GM23338 (cell line): Measurements from ENCODE around the gene DDB1.

Experiments
- CTCF ChIP-seq, 2 experiments: fragments of 200-600 bp in 1 of 2; sonication (generic) in 1 of 2; conservative IDR thresholded peaks; 2 replicates each; pipeline versions ENCODE4 v1.5.1 to v1.6.1; 2016 to 2017; ENCODE audit warnings: antibody characterized with exemption in 2 of 2, low read depth in 2 of 2, mild to moderate bottlenecking in 2 of 2, moderate library complexity in 1 of 2
- EZH2 ChIP-seq: fragments of 200-600 bp; sonication (generic); IDR thresholded peaks from one replicate; pipeline ENCODE4 v1.8.0; 2017; ENCODE audit warnings: antibody characterized with exemption, mild to moderate bottlenecking, low read depth; ENCODE audit not compliant: unreplicated experiment
- EZH2phosphoT487 ChIP-seq: fragments of 200-600 bp; sonication (generic); IDR thresholded peaks from one replicate; pipeline ENCODE4 v1.8.1; 2018; ENCODE audit warnings: antibody characterized with exemption; ENCODE audit not compliant: unreplicated experiment
- NANOG ChIP-seq: IDR thresholded peaks from 2 replicates; pipeline ENCODE4 v1.6.1; 2016; ENCODE audit warnings: antibody characterized with exemption, borderline replicate concordance
- POLR2AphosphoS5 ChIP-seq: IDR thresholded peaks from 2 replicates; pipeline ENCODE4 v1.6.1; 2016; ENCODE audit warnings: antibody characterized with exemption, low read depth
- STAT1 ChIP-seq: IDR thresholded peaks from one replicate; pipeline ENCODE4 v1.6.1; 2016; ENCODE audit warnings: antibody characterized with exemption; ENCODE audit not compliant: unreplicated experiment
- TF ChIP-seq, protein P1 (sequence below): IDR thresholded peaks from one replicate; pipeline ENCODE4 v1.6.1; 2018; ENCODE audit warnings: antibody characterized with exemption; ENCODE audit not compliant: unreplicated experiment
- TF ChIP-seq, protein P2 (sequence below): IDR thresholded peaks from 2 replicates; pipeline ENCODE4 v1.6.1; 2016; ENCODE audit warnings: antibody characterized with exemption

GRCh38 chr11:61293867-61294716 is 38.8 kb downstream of the DDB1 start:
- 0 out of 4 replicates have a peak, but pooled peaks have one; percentile 2 to 18 for TF ChIP-seq CTCF (conservative IDR thresholded peaks at IDR 0.05; ENCODE audit: low read depth in 2 of 2)
- TF ChIP-seq, protein P1, sequence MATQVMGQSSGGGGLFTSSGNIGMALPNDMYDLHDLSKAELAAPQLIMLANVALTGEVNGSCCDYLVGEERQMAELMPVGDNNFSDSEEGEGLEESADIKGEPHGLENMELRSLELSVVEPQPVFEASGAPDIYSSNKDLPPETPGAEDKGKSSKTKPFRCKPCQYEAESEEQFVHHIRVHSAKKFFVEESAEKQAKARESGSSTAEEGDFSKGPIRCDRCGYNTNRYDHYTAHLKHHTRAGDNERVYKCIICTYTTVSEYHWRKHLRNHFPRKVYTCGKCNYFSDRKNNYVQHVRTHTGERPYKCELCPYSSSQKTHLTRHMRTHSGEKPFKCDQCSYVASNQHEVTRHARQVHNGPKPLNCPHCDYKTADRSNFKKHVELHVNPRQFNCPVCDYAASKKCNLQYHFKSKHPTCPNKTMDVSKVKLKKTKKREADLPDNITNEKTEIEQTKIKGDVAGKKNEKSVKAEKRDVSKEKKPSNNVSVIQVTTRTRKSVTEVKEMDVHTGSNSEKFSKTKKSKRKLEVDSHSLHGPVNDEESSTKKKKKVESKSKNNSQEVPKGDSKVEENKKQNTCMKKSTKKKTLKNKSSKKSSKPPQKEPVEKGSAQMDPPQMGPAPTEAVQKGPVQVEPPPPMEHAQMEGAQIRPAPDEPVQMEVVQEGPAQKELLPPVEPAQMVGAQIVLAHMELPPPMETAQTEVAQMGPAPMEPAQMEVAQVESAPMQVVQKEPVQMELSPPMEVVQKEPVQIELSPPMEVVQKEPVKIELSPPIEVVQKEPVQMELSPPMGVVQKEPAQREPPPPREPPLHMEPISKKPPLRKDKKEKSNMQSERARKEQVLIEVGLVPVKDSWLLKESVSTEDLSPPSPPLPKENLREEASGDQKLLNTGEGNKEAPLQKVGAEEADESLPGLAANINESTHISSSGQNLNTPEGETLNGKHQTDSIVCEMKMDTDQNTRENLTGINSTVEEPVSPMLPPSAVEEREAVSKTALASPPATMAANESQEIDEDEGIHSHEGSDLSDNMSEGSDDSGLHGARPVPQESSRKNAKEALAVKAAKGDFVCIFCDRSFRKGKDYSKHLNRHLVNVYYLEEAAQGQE, result no peak
- TF ChIP-seq POLR2AphosphoS5, result no peak
- TF ChIP-seq EZH2phosphoT487, result no peak
- TF ChIP-seq, protein P2, sequence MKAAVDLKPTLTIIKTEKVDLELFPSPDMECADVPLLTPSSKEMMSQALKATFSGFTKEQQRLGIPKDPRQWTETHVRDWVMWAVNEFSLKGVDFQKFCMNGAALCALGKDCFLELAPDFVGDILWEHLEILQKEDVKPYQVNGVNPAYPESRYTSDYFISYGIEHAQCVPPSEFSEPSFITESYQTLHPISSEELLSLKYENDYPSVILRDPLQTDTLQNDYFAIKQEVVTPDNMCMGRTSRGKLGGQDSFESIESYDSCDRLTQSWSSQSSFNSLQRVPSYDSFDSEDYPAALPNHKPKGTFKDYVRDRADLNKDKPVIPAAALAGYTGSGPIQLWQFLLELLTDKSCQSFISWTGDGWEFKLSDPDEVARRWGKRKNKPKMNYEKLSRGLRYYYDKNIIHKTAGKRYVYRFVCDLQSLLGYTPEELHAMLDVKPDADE, result no peak
- no peak for TF ChIP-seq EZH2
- no peak for TF ChIP-seq STAT1
- no peak for TF ChIP-seq NANOG
